Measurements from ENCODE around the gene ITPRIPL2. TPM values are rescaled to one million over a fixed set of nuclear protein-coding genes. Genes with fewer than 3 reads are reported as not detected.

The ITPRIPL2 gene
- total RNA-seq, 1 experiment from 2014 or later = 21.6 TPM

DNA sequence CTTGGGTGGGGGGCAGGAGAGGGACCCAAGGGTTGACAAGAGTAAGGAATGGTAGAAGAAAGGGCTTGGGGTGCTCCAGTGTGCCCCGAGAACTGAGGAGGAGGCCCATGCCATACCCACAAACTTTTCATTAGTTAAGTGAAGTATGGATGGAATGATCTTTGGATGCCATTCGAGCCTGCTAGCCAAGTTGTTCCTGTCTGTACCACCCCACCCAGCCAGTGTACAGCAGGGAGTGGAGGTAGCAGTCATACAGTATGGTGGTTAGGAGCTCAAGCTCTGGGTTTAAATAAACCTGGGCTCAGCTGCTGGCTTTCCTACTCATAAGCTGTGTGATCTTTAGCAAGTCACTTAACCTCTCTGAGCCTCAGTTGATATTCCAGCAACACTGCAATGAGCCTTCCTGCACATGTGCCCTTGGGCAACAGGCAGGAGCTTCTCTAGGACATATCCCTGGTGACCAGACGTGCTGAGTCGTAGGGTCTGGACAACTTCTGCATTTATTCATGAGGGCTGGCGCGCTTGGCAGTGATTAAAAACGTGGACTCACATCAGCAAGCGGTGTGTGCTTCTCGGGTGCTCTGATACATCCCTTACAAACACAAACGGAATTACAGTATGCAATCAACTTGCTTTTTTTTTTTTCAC lies 22.9 kb downstream of the ITPRIPL2 start:
- TF ChIP-seq, protein P1, sequence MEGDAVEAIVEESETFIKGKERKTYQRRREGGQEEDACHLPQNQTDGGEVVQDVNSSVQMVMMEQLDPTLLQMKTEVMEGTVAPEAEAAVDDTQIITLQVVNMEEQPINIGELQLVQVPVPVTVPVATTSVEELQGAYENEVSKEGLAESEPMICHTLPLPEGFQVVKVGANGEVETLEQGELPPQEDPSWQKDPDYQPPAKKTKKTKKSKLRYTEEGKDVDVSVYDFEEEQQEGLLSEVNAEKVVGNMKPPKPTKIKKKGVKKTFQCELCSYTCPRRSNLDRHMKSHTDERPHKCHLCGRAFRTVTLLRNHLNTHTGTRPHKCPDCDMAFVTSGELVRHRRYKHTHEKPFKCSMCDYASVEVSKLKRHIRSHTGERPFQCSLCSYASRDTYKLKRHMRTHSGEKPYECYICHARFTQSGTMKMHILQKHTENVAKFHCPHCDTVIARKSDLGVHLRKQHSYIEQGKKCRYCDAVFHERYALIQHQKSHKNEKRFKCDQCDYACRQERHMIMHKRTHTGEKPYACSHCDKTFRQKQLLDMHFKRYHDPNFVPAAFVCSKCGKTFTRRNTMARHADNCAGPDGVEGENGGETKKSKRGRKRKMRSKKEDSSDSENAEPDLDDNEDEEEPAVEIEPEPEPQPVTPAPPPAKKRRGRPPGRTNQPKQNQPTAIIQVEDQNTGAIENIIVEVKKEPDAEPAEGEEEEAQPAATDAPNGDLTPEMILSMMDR (conservative IDR thresholded peaks at IDR 0.05; ENCODE audit: low read depth, low read length) = no peak
- TF ChIP-seq EZH2phosphoT487 (IDR thresholded peaks at IDR 0.05; ENCODE audit: borderline replicate concordance, low read length) = no peak
- no peak for TF ChIP-seq EZH2 (IDR thresholded peaks at IDR 0.05; ENCODE audit: low read length, unreplicated experiment)
- ATAC-seq = peak; percentile 38
- Histone ChIP-seq H4K20me1 (ENCODE audit: low read length) (no peaks in the 10 kb centered on the region), H2AFZ (ENCODE audit: low read length) (no peak overlapping the region), H3F3A (ENCODE audit: low read length, unreplicated experiment) (peaks cover 4% of the 10 kb centered on the region), H3K27me3 (ENCODE audit: low read length) (no peaks in the 10 kb centered on the region), H3K9me2 (replicated peaks; ENCODE audit: low read length) (no peaks in the 10 kb centered on the region), H3K79me2 (ENCODE audit: low read length) (no peaks in the 10 kb centered on the region), H3K9me3 (ENCODE audit: low read length) (no peaks in the 10 kb centered on the region), H3K27ac (ENCODE audit: low read length) (peak overlapping the region; percentile 97), H3K9ac (ENCODE audit: low read length) (peak overlapping the region; percentile 75), H3K4me2 (ENCODE audit: low read length) (peak overlapping the region; percentile 86), H3K4me1 (ENCODE audit: insufficient read depth, low read length) (peaks cover 43% of the 10 kb centered on the region), H3K36me3 (ENCODE audit: low read depth, low read length) (no peaks in the 10 kb centered on the region), H3K4me3 (ENCODE audit: low read length) (peak overlapping the region; percentile 56)
- intact Hi-C loops (cut with micrococcal nuclease) = loop anchor here (1.0 to 2.0 kb wide), 2 partner anchors 18 to 44 kb away; no protein-coding TSS in a partner anchor
- BruUV-seq (replicated peaks) = TSS peak; percentile 67
- peak; percentile 13 for DNase-seq
- POLR2A ChIA-PET (ENCODE audit: unreplicated experiment) = interaction anchor here (0.6 kb wide), 3 partner anchors 23 to 130 kb away, joined by 3 to 8 read pairs (median 3); partner anchors contain the start of genes COQ7 and ITPRIPL2
- CTCF ChIA-PET = no interaction called here

DNA sequence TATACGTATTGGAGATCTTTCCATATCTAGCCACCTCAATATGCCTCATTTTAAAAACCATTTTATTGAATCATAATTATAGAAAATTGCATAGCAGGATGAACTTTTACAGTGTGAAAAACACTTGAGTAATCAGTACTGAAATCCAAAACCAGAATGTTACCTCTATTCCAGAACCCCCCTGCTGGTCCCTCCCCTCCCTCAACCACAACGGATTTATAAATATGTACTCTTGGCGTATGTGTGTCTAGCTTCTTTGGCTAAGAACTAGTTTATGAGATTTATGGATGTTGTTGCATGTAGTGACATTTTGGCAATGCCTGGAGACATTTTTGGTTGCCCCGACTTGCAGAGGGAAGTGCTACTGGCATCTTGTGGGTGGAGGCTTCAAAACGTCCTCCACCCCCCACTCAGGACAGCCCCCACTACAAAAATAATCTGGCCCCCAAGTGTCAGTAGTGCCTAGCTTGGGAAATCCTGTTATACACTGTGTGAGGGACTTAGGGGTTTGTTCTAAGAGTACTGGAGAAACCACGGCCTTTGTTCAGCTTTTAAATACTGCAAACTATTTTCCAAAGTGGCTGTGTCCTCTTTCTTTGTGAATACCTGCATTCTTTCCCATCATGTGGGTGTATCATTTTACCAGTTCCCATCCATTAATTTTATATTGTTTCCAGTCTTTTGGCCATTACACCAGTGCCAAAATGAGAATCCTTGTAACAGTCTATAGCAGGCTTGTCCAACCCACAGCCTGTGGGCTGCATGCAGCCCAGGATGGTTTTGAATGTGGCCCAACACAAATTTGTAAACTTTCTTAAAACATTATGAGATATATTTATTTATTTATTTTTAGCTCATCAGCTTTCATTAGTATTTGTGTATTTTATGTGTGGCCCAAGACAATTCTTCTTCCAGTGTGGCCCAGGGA lies 23.7 kb downstream of the ITPRIPL2 start:
- TF ChIP-seq EZH2phosphoT487 (IDR thresholded peaks at IDR 0.05; ENCODE audit: borderline replicate concordance, low read length) (no peak), EZH2 (IDR thresholded peaks at IDR 0.05; ENCODE audit: low read length, unreplicated experiment) (no peak)
- TF ChIP-seq, protein P1 (conservative IDR thresholded peaks at IDR 0.05; ENCODE audit: low read depth, low read length) = no peak
- no peaks in the 10 kb centered on the region for H3K36me3 ChIP-seq (ENCODE audit: low read depth, low read length)
- H4K20me1 ChIP-seq (ENCODE audit: low read length) = no peaks in the 10 kb centered on the region
- CTCF ChIA-PET = interaction anchor here (0.5 kb wide), 1 partner anchor 52 kb away, joined by 8 read pairs; no protein-coding TSS in a partner anchor
- no peaks in the 10 kb centered on the region for H3K9me2 ChIP-seq (replicated peaks; ENCODE audit: low read length)
- ATAC-seq (peak; percentile 62), DNase-seq (peak; percentile 82)
- no peaks in the 10 kb centered on the region for H3K79me2 ChIP-seq (ENCODE audit: low read length)
- peak overlapping the region; percentile 75 for H3K9ac ChIP-seq (ENCODE audit: low read length)
- POLR2A ChIA-PET (ENCODE audit: unreplicated experiment) = no interaction called here
- H3F3A ChIP-seq (ENCODE audit: low read length, unreplicated experiment) = peaks cover 4% of the 10 kb centered on the region
- peak overlapping the region; percentile 86 for H3K4me2 ChIP-seq (ENCODE audit: low read length)
- peaks cover 39% of the 10 kb centered on the region for H3K4me1 ChIP-seq (ENCODE audit: insufficient read depth, low read length)
- no peak overlapping the region for H2AFZ ChIP-seq (ENCODE audit: low read length)
- H3K27ac ChIP-seq (ENCODE audit: low read length) = peak overlapping the region; percentile 97
- no TSS peak for BruUV-seq (replicated peaks)
- no peaks in the 10 kb centered on the region for H3K9me3 ChIP-seq (ENCODE audit: low read length)
- peak overlapping the region; percentile 56 for H3K4me3 ChIP-seq (ENCODE audit: low read length)
- no peaks in the 10 kb centered on the region for H3K27me3 ChIP-seq (ENCODE audit: low read length)
- intact Hi-C loops (cut with micrococcal nuclease) = loop anchor here (1.0 to 2.0 kb wide), 2 partner anchors 19 to 45 kb away; no protein-coding TSS in a partner anchor
